ENCODE results near the gene DOCK2. TPM values are rescaled to one million over a fixed set of nuclear protein-coding genes. Genes with fewer than 3 reads are reported as not detected.

Gene DOCK2
- total RNA-seq, 1 experiment from 2014 or later, result 2.2 TPM

DNA sequence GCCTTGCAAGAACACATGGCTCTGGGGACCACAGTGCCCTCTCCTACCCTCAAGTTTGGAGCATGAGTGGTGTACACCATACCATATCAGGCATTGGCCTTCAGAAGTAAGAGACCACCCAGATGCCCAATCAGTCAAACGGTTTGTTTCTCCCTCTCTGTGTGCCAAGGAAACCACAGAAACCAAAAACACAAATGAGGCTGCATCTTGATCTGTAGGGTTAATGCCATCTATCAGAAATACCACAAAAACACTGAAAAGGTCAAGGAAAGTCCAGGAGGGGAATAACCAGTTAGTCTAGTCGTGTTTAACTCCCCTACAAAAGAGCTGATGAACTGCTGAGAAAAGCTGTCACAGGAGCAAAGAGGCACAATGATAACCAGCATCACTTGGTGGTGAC lies 264.8 kb downstream of the DOCK2 start:
- ChIA-PET CTCF (no interaction called here), POLR2A (ENCODE audit: low non-redundant PET) (no interaction called here)
- Histone ChIP-seq H3K4me1 (ENCODE audit: insufficient read depth, low read length, poor library complexity, severe bottlenecking) (peaks cover 23% of the 10 kb centered on the region), H3K9me3 (ENCODE audit: low read depth, low read length, poor library complexity, severe bottlenecking) (no peaks in the 10 kb centered on the region), H3K4me3 (ENCODE audit: low read depth, low read length, poor library complexity, severe bottlenecking) (no peak overlapping the region), H3K27me3 (replicated peaks; ENCODE audit: insufficient read depth, low read depth, low read length, poor library complexity) (no peaks in the 10 kb centered on the region), H3K27ac (ENCODE audit: low read depth, low read length, poor library complexity, severe bottlenecking) (no peak overlapping the region), H3K36me3 (ENCODE audit: insufficient read depth, low read length, poor library complexity, severe bottlenecking) (no peaks in the 10 kb centered on the region)
- TF ChIP-seq EZH2 (IDR thresholded peaks at IDR 0.05; ENCODE audit: borderline replicate concordance, low read depth, low read length, poor library complexity, severe bottlenecking), result no peak
- TF ChIP-seq, protein P1, sequence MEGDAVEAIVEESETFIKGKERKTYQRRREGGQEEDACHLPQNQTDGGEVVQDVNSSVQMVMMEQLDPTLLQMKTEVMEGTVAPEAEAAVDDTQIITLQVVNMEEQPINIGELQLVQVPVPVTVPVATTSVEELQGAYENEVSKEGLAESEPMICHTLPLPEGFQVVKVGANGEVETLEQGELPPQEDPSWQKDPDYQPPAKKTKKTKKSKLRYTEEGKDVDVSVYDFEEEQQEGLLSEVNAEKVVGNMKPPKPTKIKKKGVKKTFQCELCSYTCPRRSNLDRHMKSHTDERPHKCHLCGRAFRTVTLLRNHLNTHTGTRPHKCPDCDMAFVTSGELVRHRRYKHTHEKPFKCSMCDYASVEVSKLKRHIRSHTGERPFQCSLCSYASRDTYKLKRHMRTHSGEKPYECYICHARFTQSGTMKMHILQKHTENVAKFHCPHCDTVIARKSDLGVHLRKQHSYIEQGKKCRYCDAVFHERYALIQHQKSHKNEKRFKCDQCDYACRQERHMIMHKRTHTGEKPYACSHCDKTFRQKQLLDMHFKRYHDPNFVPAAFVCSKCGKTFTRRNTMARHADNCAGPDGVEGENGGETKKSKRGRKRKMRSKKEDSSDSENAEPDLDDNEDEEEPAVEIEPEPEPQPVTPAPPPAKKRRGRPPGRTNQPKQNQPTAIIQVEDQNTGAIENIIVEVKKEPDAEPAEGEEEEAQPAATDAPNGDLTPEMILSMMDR (conservative IDR thresholded peaks at IDR 0.05; ENCODE audit: low read depth, low read length), result no peak
- DNase-seq (ENCODE audit: low spot score), result no peak
- intact Hi-C loops (cut with micrococcal nuclease; ENCODE audit: unreplicated experiment), result no loop called here
- no TSS peak for BruUV-seq (replicated peaks)

DNA sequence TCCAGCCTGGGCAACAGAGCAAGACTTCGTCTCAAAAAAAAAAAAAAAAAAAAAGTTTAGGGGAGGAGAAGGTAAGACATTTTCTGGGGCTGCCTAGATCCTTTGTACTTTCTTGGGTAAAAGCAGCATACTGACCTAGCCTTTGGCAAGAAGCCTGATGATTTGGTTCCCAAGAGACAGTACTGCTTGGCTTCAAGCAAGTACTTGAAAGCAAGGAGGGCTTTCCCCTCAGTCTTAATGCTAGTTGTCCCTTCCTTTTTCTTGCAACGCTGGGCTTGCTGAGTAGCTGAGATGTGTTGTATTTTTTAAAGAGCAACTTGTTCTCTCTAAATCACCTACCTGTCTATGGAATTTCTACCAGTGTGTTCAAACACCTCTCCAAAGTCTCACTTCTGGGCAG lies 267.0 kb downstream of the DOCK2 start:
- no peaks in the 10 kb centered on the region for H3K36me3 ChIP-seq (ENCODE audit: insufficient read depth, low read length, poor library complexity, severe bottlenecking)
- no peaks in the 10 kb centered on the region for H3K27me3 ChIP-seq (replicated peaks; ENCODE audit: insufficient read depth, low read depth, low read length, poor library complexity)
- H3K4me1 ChIP-seq (ENCODE audit: insufficient read depth, low read length, poor library complexity, severe bottlenecking), result peaks cover 25% of the 10 kb centered on the region
- H3K9me3 ChIP-seq (ENCODE audit: low read depth, low read length, poor library complexity, severe bottlenecking), result no peaks in the 10 kb centered on the region
- POLR2A ChIA-PET (ENCODE audit: low non-redundant PET), result interaction anchor here (0.6 kb wide), 2 partner anchors 31 to 67 kb away, joined by 3 to 7 read pairs; no protein-coding TSS in a partner anchor
- CTCF ChIA-PET, result interaction anchor here (0.6 kb wide), 1 partner anchor 76 kb away, joined by 3 read pairs; the partner anchor contains the start of gene INSYN2B
- intact Hi-C loops (cut with micrococcal nuclease; ENCODE audit: unreplicated experiment), result no loop called here
- no peak overlapping the region for H3K4me3 ChIP-seq (ENCODE audit: low read depth, low read length, poor library complexity, severe bottlenecking)
- peak; percentile 64 for DNase-seq (ENCODE audit: low spot score)
- TF ChIP-seq, protein P1 (conservative IDR thresholded peaks at IDR 0.05; ENCODE audit: low read depth, low read length), result no peak
- TF ChIP-seq EZH2 (IDR thresholded peaks at IDR 0.05; ENCODE audit: borderline replicate concordance, low read depth, low read length, poor library complexity, severe bottlenecking), result no peak
- no TSS peak for BruUV-seq (replicated peaks)
- H3K27ac ChIP-seq (ENCODE audit: low read depth, low read length, poor library complexity, severe bottlenecking), result peak overlapping the region; percentile 72

DNA sequence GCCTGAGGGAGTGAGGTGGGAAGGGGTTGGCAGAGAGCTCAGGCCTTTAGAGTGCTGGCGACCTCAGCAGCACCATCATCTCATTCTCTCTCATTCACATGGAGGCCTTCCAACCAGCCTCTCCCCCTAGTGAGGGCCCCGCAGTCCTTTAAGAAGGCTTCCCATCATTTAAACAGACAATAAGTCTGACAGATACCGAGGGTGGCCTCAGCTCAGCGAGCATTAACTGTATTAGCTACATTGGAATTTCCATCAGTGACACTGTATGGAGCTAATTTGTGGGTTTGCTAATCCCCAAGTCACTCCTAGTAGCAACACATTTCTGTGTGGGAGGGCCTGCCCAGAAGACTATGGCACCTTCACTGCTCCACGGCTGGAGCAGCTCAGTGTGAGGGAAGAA lies 267.4 kb downstream of the DOCK2 start:
- CTCF ChIA-PET, result interaction anchor here (0.6 to 0.9 kb wide), 2 partner anchors 76 to 1197 kb away, joined by 3 read pairs; partner anchors contain the start of gene INSYN2B
- intact Hi-C loops (cut with micrococcal nuclease; ENCODE audit: unreplicated experiment), result no loop called here
- BruUV-seq (replicated peaks), result no TSS peak
- no peaks in the 10 kb centered on the region for H3K27me3 ChIP-seq (replicated peaks; ENCODE audit: insufficient read depth, low read depth, low read length, poor library complexity)
- H3K36me3 ChIP-seq (ENCODE audit: insufficient read depth, low read length, poor library complexity, severe bottlenecking), result no peaks in the 10 kb centered on the region
- no peaks in the 10 kb centered on the region for H3K9me3 ChIP-seq (ENCODE audit: low read depth, low read length, poor library complexity, severe bottlenecking)
- peak overlapping the region; percentile 72 for H3K27ac ChIP-seq (ENCODE audit: low read depth, low read length, poor library complexity, severe bottlenecking)
- DNase-seq (ENCODE audit: low spot score), result peak; percentile 77
- H3K4me1 ChIP-seq (ENCODE audit: insufficient read depth, low read length, poor library complexity, severe bottlenecking), result peaks cover 25% of the 10 kb centered on the region
- TF ChIP-seq EZH2 (IDR thresholded peaks at IDR 0.05; ENCODE audit: borderline replicate concordance, low read depth, low read length, poor library complexity, severe bottlenecking), result no peak
- TF ChIP-seq, protein P1 (conservative IDR thresholded peaks at IDR 0.05; ENCODE audit: low read depth, low read length), result no peak
- no peak overlapping the region for H3K4me3 ChIP-seq (ENCODE audit: low read depth, low read length, poor library complexity, severe bottlenecking)
- POLR2A ChIA-PET (ENCODE audit: low non-redundant PET), result interaction anchor here (0.6 kb wide), 2 partner anchors 31 to 67 kb away, joined by 3 to 7 read pairs; no protein-coding TSS in a partner anchor

All from A673 (cell line).